GM19035 (cell line): Measurements from ENCODE around the gene HLX.

ENCODE experiments used
- ATAC-seq: cut with Tn5 transposase; IDR thresholded peaks from one replicate; pipeline ENCODE4 v1.9.1; 2021; ENCODE audit not compliant: unreplicated experiment

HLX gene

DNA sequence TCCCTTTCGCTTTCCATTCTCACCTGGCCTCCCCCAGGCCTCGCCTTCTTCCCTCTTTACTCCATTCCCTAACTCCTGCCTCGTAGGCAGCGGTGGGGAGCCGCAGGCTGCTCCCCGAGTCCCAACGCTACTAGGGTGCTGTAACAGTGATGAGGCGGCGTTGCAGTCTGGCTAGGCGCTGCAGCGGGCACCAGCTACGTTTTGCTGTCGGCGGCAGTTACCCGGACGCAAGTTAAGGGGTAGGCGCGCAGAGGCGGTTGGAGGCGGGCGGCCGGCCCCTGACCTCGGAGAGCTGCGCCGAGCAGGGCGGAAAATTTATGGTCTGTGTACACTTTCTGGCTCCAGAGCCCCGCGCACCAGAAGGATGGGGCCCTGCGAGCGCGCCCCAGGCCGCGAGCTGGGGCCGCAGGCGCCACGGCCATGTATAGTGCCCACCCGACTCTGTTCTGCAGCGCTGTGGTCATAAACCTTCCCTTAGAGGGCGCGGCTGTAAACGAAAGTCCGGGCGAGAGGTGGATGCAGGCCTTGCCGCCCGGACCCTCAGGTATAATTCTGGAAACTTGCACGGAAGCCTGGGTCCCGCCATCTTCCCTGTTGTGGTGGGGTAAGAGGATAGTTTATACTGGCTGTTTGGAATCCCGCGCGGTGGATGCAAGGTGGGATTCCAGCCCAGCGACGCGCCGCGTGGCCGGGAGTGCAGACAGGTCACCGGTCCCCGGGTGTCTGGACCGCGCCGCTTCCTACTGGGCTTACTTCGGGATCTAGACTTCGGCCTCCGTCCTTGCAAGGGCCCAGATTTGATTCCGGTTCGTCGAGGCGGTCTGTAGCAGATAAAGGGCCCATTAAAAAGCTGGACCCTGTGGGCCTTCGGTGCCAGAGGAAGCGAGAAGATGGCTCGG, 15.0 kb downstream of the HLX start:
- ATAC-seq: no peak

GRCh38 chr1:220894924-220895256, 15.6 kb downstream of the HLX start:
- ATAC-seq: no peak

- ATAC-seq: no peak
Observed at GRCh38 chr1:220895412-220895946, 16.2 kb downstream of the HLX start.

DNA sequence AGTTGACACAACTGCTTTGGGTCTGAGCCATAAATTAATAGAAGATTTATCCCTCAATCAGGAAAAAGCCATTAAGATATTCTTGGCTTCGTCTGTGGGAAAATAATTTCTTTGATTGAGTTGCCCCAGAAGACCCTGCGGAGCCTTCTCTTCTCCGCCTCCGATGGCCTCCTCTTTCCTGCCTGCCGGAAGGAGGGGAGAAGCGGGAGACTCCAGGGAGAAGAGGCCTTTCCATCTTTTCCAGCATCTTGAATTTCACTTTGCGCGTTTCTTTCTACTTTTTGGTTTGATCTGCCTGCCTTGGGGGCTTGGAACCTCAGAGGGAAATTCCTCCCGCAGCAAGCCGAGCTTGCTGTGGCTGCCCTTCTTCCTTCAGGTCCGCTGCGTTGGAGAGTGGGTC, 16.8 kb downstream of the HLX start:
- ATAC-seq: no peak

- ATAC-seq: no peak
Observed at GRCh38 chr1:220900842-220901241, 21.6 kb downstream of the HLX start.

GRCh38 chr1:220901881-220902280, 22.6 kb downstream of the HLX start:
- ATAC-seq: no peak

- no peak for ATAC-seq
Observed at GRCh38 chr1:220902916-220903315, 23.7 kb downstream of the HLX start.

DNA sequence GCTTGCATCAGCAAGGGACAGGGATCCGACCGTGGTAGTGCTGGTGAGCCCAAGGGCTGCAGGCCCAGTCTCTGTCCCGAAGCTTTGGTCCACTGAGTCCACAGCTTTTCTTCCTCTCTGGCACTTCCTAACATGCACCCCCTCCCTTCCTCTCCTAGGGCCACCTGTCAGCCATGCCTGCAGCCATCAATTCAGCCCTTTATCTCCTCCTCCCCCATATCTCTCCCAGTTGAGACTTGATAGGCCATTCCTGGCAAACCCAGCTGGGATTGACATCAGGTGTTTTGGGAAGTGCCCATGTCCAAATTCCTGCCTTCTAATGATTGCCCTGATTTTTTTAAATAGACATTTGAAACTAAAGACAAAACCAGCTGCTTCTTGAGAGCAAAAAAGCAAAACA, 25.6 kb downstream of the HLX start:
- ATAC-seq: no peak

DNA sequence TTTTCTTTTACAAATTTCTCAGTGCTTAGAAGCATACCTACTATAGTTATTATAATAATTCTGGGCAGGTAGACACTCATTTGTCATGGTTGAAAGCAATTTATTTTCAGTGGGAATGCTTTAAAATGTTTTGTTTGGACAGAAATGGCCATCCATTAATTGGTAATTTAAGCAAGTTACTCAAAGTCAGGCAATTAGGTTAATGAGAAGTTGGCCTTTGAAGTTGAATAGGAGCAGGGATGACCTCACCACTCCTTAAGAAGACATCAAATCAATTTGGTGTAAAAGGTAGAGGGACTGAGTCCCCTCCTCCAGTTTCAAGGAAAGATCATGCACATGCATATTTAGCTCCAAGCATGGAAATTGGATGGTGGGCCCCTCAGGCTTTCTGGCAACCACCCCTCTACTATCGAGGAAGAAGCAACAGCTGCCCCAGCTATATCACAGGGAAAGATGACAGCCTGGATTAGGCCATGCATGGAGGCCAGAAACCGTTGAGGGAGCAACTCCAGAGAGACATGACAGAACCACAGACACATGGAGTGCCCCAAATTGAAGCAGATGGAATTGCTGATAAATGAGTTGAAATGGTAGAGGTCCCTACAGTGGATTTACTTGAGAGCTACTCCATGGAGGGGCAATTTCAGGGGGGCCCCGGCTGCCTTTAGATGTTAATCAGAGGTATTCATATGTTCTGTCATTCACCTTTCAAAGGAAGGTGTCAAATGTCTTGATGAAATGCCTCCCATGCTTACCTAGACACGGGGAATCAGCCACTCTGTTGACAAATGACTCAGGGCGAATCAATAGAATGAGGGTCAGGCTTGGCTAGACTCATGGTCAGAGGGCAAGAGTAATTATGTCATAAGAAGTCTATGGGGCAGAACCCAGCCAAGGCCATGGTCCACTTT, 26.7 kb downstream of the HLX start:
- no peak for ATAC-seq

- ATAC-seq: no peak
Observed at GRCh38 chr1:220906561-220907334, 27.5 kb downstream of the HLX start.

GRCh38 chr1:220908757-220909156, 29.5 kb downstream of the HLX start:
- no peak for ATAC-seq

DNA sequence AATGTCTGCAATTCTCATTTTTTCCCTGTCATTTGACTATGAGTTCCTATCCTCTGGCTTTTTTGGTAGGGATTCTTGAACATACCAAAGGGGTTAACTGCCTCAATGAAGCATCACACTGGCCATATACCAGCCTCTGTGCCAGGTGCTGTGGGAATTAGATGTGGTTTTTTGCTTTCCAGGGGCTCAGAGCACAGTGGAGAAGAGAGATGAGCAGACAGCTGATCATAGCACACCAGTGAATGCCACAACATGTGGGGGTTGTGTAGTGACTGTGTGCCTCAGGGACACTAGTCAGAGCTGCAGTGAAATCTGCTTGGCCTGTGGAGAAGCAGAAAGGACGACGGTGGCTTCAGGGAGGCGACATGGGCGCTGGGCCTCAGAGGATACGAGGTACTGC, 30.8 kb downstream of the HLX start:
- no peak for ATAC-seq

DNA sequence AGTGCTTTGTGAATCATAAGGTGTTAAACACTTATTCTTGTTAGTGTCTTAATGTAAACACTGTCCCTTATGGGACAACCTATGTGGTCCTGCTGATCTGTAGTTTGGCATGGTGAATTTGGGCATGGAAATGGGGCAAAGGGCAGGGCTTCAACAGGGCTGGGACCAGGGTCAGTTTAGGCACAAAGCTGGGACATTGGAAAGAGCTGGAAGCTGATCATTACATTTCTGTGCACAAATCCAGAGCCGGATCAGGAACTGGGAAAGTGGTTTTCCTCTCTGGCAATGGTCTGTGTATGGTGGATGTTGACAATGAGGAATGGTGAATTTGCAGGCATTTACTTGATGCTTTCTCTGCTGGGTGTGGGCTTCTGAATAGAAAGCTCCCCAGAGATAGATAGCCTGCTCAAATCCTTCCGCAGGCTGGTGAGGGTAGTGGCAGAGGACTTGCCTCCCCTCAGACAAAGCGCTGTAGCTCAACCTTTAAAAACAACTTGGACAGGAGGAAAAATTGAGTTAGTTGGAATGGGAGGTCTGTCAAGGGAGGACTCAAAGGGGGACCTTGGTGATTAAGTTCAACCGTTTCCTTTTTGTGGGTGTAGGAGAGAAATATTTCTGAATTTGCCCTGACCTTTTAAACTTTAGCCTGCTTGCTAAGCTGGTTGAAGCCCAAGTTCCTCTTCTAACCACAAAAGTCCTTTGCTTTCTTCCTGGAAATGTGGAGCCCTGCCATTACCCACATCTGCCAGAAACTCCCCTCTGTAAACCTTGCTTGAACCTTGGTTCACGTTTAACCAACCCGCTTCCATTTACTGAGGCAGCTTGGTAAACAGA, 35.3 kb downstream of the HLX start:
- no peak for ATAC-seq

GRCh38 chr1:220915117-220915440, 35.8 kb downstream of the HLX start:
- ATAC-seq: no peak

DNA sequence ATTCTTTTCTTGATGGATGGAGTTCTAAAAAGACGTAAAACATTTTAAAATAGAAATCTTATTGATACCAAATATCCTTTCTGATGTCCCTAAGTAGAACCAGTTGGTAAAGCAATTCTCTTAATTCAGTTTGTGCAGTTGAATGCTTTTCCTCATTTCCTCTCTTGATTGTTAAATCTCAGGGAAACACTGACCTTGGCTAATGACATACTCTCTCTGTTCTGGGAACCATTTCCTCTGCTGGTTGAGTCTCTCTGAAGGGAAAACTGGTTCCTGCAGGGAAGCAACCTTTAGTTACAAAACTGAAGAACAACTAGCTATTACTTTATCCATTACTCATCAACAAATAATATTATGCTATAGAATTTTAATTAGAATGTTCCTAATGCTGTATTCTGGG, 36.7 kb downstream of the HLX start:
- no peak for ATAC-seq

- ATAC-seq: no peak
Observed at GRCh38 chr1:220917101-220917500, 37.9 kb downstream of the HLX start.

DNA sequence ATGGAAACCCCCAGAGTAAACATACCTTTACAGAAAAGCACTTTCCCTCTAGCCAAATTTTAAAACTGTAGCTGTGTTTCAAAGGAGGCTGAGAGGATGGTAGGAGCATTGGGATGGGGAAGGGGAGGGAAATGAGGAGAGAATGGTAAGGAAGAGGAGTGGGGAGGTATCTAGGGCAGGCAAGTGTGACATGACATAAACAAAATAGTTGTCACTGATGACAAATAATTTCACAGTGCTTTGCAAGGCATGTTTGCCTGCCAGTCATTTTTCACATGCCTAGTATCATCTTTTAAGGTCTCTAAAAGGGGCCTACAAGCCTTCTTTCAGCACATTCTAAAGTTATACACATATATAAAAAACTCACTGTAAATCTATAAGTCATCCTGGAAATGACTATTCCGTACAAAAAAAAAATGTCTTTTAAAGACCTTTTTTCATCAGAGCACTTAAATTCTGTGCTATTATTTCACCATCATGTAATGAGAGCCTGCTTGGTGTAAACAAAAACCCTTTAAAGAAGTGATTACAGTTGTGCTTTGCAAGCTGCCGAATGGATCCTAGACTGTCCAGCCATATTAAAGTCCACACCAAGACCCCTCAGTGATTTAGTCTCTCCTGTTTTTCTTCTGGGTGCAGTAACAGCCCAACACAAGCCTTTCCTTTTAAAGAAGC, 38.4 kb downstream of the HLX start:
- ATAC-seq: no peak

GRCh38 chr1:220918285-220918951, 39.2 kb downstream of the HLX start:
- no peak for ATAC-seq

DNA sequence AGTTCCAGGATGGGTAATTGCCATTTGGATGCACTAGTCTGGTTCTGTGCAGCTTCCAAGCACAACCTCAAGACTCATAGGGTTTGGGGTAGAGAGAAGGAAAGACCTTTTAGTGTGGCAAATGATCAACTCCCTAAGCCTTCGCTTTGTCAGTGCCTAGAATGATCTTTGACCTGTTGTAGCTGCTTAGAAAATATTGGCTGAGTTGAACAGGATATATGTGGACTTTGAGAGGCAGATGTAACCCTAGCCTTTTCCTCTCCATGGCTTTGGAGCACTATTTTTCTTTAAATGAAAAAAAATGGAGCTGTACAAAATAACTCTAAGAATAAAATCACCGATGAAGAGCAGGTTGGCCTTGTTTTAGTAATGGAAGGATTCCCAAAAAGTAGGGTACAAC, 41.7 kb downstream of the HLX start:
- no peak for ATAC-seq
